ENCODE results near the gene CNTNAP2. TPM values are rescaled to one million over a fixed set of nuclear protein-coding genes. Genes with fewer than 3 reads are reported as not detected.

The CNTNAP2 gene
- total RNA-seq, 1 donor from 2014 or later: not detected

DNA sequence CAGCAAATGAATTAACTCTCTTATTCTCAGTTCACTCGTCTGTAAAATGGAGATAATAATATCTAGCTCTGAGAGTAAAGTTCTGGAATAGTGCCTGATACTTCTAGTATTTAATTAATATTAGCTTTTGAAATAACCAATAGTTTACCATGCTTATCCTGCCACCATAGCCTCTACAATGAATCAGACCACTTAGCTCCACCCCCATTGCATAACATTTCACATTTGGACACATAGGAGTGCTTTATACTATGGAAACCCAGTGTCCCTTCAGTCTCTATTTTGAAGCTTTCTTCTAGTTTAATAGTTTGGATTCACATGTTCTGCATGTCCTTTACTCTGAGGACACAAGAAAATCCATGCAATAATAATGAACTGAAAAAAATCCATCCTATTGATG, 2046.6 kb downstream of the CNTNAP2 start:
- intact Hi-C loops (cut with micrococcal nuclease): no loop called here

DNA sequence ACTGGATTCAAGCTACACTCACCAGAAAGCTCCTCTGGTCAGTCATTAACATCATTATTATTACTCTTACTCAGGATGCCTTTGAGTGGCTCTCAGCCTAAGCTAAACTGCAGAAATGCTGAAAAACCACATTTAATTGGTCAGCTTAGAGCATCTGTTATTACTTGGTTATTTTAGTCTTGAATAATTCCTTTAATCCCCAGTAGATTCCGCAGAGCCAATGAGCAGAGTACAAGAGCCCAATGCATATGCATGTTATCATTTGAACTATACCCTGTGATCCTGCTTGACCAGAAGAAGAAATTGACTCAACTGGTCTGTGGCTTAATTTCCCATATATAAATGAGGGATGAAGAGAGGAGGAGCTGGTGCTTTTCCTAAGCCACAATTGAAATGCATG, 2056.3 kb downstream of the CNTNAP2 start:
- intact Hi-C loops (cut with micrococcal nuclease): no loop called here

GRCh38 chr7:148173369-148173768, 2056.8 kb downstream of the CNTNAP2 start:
- intact Hi-C loops (cut with micrococcal nuclease): no loop called here

- intact Hi-C loops (cut with micrococcal nuclease): no loop called here
Measured at GRCh38 chr7:148174376-148174775, 2057.8 kb downstream of the CNTNAP2 start.

DNA sequence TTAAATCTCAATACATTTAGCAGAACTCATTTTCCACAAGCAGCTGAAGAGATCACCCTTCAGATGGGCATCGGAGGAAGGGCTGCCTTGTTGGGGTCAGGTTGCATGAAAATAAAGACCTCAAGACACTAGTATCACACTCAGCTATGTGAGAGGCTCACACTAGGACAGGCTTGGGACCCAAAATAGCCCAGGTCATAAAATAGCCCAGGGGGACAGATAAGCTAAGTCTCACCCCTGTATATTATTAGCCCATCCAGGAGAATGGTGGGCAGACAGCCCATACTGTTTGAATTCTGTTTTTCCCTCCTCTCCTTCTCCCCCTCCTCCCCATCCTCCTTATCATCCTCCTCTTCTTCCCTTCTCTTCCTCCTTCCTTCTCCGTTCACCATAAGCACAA, 2058.9 kb downstream of the CNTNAP2 start:
- intact Hi-C loops (cut with micrococcal nuclease): no loop called here

DNA sequence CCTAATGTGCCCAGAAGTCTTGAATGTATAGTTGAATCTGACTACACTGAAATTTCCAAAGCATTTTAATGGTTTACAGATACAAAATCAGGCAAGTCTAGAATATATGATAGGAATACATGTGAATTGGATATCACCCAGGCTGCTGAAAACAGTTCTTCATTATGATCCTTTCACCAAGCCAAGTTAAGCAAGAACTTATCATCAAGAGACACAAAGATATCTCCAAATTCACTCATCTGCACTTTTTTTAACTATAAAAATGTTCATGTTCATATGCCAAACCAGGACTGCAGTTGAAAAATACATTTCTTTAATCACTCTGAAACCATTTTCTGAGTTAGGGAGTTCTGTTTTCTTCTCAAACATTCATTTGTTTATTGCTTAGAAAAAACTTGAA, 2061.4 kb downstream of the CNTNAP2 start:
- intact Hi-C loops (cut with micrococcal nuclease): no loop called here

DNA sequence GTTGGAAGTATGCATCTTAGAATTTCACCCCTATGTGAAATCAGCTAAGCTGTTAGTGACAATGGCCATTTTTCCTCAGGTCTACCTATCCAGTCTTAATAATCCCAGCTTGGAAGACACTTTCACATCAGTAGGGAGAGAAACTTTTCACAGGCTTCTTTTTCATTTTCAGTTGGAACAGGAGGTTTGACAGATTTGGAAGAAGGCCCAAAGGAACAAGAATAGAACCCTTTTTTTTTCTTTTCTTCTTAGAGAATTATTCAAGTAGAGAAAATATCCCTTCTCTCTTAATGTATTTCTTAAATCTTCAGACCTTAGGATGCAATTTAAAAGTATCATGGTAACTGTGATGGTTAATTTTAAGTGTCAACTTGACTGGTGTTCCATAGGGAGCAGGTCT, 2063.5 kb downstream of the CNTNAP2 start:
- intact Hi-C loops (cut with micrococcal nuclease): no loop called here

GRCh38 chr7:148182264-148182663, 2065.7 kb downstream of the CNTNAP2 start:
- intact Hi-C loops (cut with micrococcal nuclease): no loop called here

- intact Hi-C loops (cut with micrococcal nuclease): no loop called here
Measured at GRCh38 chr7:148185041-148185440, 2068.4 kb downstream of the CNTNAP2 start.

GRCh38 chr7:148187471-148187870, 2070.9 kb downstream of the CNTNAP2 start:
- intact Hi-C loops (cut with micrococcal nuclease): no loop called here

DNA sequence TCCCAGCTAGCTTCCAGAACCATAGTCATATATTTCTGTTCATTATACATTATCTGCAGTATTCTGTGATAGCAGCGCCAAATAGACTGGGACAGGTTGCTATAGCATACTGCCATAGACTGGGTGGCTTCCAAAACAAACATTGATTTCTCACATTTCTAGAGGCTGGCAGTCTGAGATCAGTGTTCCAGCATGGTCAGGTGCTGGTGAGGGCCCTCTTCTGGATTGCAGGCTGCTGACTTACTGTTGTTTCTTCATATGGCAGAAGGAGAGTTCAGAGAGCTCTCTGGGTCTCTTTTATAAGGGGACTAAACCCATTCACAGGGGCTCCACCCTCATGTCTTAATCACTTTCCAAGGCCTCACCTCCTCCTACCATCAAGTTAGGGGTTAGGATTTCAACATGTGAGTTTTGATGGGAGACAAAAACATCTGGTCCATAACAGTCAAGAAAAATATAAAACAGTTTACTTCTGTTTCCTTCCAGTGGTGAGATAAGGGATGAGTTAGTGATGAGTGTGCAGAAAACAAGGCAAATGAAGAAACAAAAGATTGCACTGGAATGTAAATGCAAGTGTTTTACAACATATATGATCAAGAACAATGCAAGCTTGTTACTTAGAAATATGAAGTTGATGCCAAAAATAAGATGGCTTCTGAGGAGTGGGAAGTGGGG, 2074.9 kb downstream of the CNTNAP2 start:
- intact Hi-C loops (cut with micrococcal nuclease): no loop called here

DNA sequence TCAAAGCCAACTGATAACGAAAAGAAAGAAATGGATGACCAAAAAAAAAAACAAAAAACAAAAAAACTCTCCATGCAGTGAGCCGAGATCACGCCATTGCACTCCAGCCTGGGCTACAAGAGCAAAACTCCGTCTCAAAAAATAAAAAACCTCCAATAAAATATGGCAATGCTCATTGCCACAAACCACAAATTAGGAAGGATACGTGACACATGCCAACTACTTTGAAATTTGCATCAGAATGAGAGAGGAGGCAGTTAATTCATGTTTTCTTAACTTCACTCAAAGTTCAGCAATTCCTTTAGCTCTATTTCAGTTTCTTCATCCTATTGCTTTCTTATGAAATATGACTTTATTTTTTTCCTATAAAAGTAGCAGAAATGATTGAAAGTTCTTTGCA, 2075.9 kb downstream of the CNTNAP2 start:
- intact Hi-C loops (cut with micrococcal nuclease): no loop called here

- intact Hi-C loops (cut with micrococcal nuclease): no loop called here
Measured at GRCh38 chr7:148201992-148202391, 2085.4 kb downstream of the CNTNAP2 start.

DNA sequence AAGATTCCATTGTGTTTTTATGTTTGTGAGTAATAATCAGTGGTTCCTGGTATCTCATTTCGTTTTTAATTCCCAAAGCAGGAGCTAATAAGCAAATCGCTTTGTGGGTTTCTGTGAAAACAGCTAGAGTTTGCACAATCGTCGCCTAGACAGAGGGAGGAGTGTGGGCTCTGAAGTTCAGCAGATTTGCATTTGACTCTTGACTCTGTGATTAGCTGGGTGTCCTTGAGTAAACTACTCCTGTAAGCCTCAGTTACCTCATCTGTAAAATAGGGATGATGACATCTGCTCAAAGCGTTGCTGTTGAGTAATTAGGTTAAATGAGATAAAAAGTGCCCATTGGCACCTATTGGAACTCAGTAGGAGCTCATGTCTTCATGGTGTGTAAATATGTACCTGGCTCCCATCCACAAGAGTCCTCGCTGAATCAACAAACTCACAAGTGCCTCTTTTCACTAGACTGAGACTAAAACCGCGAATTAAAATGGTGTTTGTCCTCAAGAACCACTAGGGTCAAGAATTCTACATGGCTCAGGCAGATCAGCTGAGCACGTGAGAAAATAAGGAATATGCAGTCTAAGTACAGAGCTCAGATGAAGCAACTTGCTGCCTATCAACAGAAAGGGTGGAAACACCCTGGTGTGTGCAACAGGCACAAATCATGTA, 2088.2 kb downstream of the CNTNAP2 start:
- intact Hi-C loops (cut with micrococcal nuclease): no loop called here

- intact Hi-C loops (cut with micrococcal nuclease): no loop called here
Measured at GRCh38 chr7:148209643-148210190, 2093.1 kb downstream of the CNTNAP2 start.

GRCh38 chr7:148210804-148211325, 2094.3 kb downstream of the CNTNAP2 start:
- intact Hi-C loops (cut with micrococcal nuclease): no loop called here

GRCh38 chr7:148211740-148212151, 2095.1 kb downstream of the CNTNAP2 start:
- intact Hi-C loops (cut with micrococcal nuclease): no loop called here

GRCh38 chr7:148212731-148213130, 2096.1 kb downstream of the CNTNAP2 start:
- intact Hi-C loops (cut with micrococcal nuclease): no loop called here

GRCh38 chr7:148214101-148214500, 2097.5 kb downstream of the CNTNAP2 start:
- intact Hi-C loops (cut with micrococcal nuclease): no loop called here

DNA sequence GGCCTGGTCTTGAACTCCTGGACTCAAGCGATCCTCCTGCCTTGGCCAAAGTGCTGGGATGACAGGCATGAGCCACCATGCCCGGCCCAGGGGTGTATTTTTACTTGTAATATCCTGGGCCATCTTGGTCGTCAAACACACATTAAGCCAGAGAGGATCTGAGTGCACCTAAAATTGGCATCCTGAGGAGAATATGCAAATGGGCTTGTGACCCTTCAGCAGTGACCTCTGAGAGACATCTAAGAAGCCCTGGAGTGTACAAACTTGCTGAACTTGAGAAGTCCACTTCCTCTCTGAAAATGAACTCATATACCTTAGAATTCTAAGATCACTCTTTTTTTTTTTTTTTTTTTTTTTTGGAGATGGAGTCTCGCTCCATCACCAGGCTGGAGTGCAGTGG, 2102.0 kb downstream of the CNTNAP2 start:
- intact Hi-C loops (cut with micrococcal nuclease): no loop called here

DNA sequence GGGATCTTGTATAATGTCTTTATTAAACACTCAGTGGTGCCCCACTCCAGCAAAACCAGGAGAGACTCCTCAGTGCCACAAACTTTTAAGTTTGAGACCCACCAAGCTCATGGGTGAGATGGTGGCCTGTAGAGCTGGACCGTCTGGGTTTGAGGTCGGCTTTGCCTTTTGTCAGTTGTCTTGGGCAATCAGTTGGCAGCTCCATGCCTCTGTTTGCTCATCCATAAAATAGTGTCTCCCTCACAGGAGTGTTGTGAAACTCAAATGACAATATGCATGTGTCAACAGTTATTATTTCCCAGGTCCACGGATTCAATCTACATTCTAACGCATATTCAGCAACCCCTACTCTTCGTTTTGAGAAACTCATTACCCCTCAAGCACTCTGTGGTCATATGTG, 2106.1 kb downstream of the CNTNAP2 start:
- intact Hi-C loops (cut with micrococcal nuclease): no loop called here

DNA sequence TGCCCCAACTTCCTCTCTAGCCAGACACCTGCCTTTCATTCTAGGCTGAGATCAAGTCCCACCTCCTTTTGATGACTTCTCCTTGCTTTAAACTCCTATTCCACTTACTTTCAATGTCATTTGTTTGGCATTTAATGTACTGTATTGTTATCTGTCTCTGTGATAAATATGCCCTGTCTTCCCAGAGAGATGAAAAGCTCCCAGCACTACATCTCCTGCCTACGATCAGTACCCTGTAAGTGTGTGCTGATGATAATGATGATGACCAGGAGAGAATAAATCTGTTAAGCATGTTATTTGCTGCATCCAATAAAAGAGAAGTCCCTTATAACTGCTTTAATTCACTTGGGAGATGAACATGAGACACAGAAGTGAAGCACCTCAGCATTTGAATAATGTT, 2106.6 kb downstream of the CNTNAP2 start:
- intact Hi-C loops (cut with micrococcal nuclease): no loop called here

DNA sequence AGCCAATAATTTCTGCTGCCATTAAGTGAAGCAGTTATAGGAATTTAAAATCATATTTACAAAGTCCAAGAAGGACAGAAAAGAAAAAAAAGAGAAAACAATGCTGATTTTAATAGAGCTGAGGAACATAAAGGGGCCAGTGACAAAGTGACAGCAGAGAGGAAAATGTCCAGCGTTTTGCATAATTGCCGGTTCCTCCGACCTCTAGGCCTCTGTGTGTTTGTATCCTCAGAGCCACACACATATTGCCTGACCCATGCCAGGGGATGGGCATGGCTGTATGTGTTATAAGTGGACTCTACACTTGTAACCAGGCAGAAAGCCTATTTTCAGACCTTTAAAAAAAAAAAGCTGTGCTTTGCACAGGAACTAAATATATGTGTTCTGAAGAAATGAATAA, 2107.1 kb downstream of the CNTNAP2 start:
- intact Hi-C loops (cut with micrococcal nuclease): no loop called here

Data from T-helper 1 cell treated with Interleukin-12 subunit alpha and Interleukin-12 subunit beta and Interleukin-4 antibody, amounts not matched to agents 30 ng/mL and 1 ng/mL, for 36 hours (primary cell).